HEK293 (cell line): ENCODE results near the gene GPR180.
"Not testable (repeated sequence)": the region's sequence is repeated elsewhere in the genome, so short reads cannot be mapped to it uniquely, and the experiment has no call there.

Source experiments
- SP3 ChIP-seq: fragments of 450-650 bp; formaldehyde crosslinking; IDR thresholded peaks from 2 replicates; pipeline ENCODE4 v1.5.1; 2016; ENCODE audit warnings: missing biosample characterization, missing genetic modification characterization
- ZNF138 ChIP-seq: fragments of 450-650 bp; formaldehyde crosslinking; IDR thresholded peaks from 2 replicates; pipeline ENCODE4 v1.5.1; 2016; ENCODE audit warnings: missing biosample characterization, missing genetic modification characterization, borderline replicate concordance
- ZNF223 ChIP-seq: fragments of 450-650 bp; formaldehyde crosslinking; IDR thresholded peaks from 2 replicates; pipeline ENCODE4 v1.5.1; 2016; ENCODE audit warnings: missing biosample characterization, missing genetic modification characterization
- ZNF302 ChIP-seq: fragments of 450-650 bp; formaldehyde crosslinking; IDR thresholded peaks from 2 replicates; pipeline ENCODE4 v1.5.1; 2016; ENCODE audit warnings: missing biosample characterization, missing genetic modification characterization, low read depth
- ZNF350 ChIP-seq: fragments of 450-650 bp; formaldehyde crosslinking; IDR thresholded peaks from 2 replicates; pipeline ENCODE4 v1.5.0; 2017; ENCODE audit warnings: missing biosample characterization, mild to moderate bottlenecking, missing genetic modification characterization
- ZNF677 ChIP-seq: fragments of 450-650 bp; IDR thresholded peaks from 2 replicates; pipeline ENCODE4 v1.5.0; 2018; ENCODE audit warnings: missing biosample characterization, mild to moderate bottlenecking, missing genetic modification characterization, moderate library complexity

GRCh38 chr13:94636096-94636495 is 34.4 kb downstream of the GPR180 start:
- TF ChIP-seq ZNF677, ZNF138, ZNF350, ZNF223, SP3, ZNF302 (tag by site-specific recombination): not testable (repeated sequence)
